ENCODE measurements around the gene PSIP1.
"Not testable (repeated sequence)": the region's sequence is repeated elsewhere in the genome, so short reads cannot be mapped to it uniquely, and the experiment has no call there.

The PSIP1 gene

DNA sequence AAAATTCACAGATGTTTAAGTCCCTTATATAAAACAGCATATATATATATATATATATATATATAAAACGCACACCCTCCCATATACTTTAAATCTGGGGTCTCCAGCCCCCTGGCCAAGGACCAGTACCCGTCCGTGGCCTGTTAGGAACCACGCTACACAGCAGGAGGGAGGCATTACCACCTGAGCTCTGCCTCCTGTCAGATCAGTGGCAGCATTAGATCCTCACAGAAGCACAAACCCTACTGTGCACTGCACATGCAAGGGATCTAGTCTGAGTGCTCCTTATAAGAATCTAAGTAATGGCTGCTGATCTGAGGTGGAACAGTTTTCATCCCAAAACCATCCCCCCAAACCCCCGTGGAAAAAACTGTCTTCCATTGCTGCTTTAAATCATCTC lies 9.0 kb downstream of the PSIP1 start:
- DNase-seq: no peak

- DNase-seq: no peak
Measured at GRCh38 chr9:15501179-15501578, 9.6 kb downstream of the PSIP1 start.

- DNase-seq: no peak
Measured at GRCh38 chr9:15499139-15499538, 11.6 kb downstream of the PSIP1 start.

DNA sequence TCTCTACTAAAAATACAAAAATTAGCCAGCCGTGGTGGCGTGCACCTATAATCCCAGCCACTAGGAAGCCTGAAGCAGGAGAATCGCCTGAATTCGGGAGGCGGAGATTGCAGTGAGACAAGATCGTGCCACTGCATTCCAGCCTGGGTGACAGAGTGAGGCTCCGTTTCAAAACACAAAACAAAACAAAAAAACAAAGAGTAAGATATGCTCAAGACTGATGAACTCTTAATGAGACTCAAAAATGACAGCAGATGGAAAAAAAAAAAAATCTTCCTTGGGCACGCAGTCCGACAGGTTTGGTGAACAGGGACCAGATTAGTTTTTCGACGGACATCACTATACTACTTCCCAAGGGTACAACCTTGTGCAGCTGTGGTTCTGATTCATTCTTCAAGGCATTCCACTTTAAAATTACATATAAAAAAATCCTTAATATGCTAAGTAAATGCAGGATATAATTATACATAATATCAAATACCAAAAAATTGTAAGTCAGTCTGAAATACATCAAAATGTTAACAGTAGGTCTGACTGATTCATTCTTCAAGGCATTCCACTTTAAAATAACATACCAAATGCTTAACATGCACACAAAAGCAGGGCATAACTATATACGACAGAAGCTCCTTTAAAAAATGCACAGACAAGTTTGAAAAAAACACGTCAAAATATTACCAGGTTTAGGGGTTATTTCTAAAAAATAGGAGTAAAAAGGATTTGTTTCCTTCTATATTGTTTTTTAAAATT lies 12.3 kb downstream of the PSIP1 start:
- DNase-seq: no peak

- DNase-seq: no peak
Measured at GRCh38 chr9:15492485-15493150, 18.2 kb downstream of the PSIP1 start.

GRCh38 chr9:15491950-15492349 lies 18.8 kb downstream of the PSIP1 start:
- no peak for DNase-seq

DNA sequence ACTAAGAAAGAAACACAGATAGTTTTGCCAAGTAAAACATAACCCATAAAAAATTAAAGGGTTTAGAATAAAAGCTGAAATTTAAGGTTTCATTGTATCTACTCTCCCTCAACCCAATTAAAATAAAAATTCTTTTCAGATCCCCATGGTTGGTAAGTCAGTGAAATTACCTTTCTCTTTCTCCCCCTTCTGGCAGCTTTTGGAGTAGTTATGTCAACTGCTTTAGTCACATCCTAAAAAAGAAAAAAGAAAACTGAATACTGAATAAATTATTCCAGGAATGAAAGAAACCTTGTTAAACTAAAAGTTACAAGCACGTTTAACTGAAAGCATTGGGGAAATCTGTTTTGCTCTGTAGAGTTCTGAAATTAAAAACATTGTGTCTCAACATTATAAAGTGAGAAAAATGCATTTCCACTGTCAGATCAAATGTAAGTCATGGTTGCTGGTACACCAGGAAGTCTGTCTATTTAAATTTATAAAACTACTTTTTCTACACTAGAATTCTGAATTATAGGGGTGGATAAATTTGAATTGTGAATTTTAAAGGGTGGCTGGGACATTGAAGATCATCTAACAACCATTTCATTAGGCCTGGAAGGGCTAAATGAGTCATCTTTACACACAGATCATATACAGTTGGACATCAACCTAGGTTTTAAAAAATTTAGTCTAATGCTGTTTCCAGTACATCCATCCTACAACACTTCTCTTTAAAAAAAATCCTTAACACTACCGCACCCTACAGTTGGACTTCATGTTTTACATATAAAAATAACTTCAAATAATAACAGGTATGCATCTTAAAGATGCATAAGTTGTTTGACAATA lies 24.7 kb downstream of the PSIP1 start:
- peak; percentile 18 for DNase-seq

GRCh38 chr9:15484802-15485201 lies 26.0 kb downstream of the PSIP1 start:
- no peak for DNase-seq

GRCh38 chr9:15482146-15482545 lies 28.6 kb downstream of the PSIP1 start:
- no peak for DNase-seq

DNA sequence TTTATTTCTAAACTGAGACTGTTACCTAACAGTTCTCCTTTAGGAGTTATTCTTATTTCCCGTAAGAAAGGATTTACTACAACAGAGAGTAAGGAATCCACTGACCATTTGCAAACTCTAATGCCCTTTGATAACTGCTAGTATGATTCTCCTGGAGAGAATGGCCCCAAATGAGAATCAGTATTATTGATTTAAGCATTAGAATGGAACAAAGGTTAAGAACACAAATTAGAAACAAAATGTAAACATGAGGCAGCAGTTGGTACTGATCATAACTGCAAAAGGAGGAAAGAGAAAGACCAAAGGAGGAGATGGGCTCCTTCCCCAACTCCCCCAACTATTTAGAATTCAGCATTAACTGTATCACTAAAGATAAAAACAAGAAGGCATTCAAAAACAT lies 30.7 kb downstream of the PSIP1 start:
- no peak for DNase-seq

- no peak for DNase-seq
Measured at GRCh38 chr9:15475923-15476536, 34.7 kb downstream of the PSIP1 start.

DNA sequence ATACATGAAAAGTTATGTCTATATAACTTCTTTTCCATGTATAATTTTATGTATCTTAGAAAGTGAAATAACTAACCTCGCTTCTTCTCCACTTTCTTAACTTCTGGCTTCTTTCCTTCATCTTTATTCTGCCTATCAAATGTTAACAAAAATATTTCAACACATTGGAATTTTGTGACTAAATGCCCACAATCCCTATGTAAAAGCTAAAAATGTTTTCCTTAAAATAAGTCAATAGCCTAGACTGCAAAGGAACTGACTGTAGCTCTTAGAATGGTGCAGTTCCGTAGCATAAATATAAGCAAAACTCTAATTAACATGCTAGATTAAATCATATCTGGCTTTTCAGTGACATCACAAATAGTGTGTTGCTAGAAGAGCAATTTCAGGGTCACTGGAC lies 40.9 kb downstream of the PSIP1 start:
- DNase-seq: no peak

DNA sequence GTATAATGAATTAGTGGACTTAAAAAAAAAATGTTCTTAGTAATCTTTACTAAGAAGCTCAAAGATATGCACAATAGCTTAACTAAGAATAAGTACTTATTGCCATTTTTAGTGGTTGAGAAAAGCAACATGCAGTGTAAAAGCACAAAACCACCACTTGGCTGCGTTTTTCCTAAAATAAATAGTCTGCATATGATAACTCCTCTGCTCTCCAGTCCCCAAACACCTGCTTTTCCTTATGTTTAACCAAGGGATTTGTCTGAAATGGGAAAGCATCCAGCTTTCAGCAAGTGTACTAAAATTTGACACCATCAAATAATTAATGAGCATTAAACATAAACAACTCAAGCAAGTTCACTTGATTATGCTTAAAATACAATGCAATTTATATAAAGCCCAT lies 41.4 kb downstream of the PSIP1 start:
- no peak for DNase-seq

- no peak for DNase-seq
Measured at GRCh38 chr9:15468145-15468544, 42.6 kb downstream of the PSIP1 start.

GRCh38 chr9:15461601-15462000 lies 49.2 kb downstream of the PSIP1 start:
- DNase-seq: no peak

GRCh38 chr9:15461056-15461455 lies 49.7 kb downstream of the PSIP1 start:
- DNase-seq: no peak

- no peak for DNase-seq
Measured at GRCh38 chr9:15453956-15454355, 56.8 kb downstream of the PSIP1 start.

DNA sequence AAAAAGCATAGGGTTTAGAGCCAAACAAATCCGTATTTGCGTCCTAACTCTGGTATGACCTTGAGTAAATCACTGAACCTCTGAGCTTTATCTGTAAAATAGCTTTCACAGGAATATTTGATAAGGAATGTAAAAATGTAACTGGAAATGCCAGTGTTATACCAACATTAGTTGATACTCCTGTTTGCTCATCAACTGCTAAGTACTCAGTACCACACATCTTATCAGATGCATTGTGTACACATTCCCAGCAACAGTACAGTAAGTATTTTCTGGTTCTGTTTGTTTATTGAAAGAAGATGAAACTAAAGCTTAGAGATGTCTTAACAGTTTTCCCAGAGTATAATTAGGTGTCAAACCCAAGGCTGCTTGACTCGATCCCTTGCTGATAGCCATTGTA lies 66.6 kb downstream of the PSIP1 start:
- no peak for DNase-seq

DNA sequence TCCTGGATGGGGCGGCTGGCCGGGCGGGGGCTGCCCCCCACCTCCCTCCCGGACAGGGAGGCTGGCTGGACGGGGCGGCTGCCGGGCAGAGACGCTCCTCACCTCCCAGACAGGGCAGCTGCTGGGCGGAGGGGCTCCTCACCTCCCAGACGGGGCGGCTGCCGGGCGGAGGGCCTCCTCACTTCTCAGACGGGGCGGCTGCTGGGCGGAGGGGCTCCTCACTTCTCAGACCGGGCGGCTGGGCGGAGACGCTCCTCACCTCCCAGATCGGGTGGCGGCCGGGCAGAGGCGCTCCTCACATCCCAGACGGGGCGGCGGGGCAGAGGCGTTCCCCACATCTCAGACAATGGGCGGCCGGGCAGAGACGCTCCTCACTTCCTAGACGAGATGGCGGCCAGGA lies 68.5 kb downstream of the PSIP1 start:
- not testable (repeated sequence) for DNase-seq

DNA sequence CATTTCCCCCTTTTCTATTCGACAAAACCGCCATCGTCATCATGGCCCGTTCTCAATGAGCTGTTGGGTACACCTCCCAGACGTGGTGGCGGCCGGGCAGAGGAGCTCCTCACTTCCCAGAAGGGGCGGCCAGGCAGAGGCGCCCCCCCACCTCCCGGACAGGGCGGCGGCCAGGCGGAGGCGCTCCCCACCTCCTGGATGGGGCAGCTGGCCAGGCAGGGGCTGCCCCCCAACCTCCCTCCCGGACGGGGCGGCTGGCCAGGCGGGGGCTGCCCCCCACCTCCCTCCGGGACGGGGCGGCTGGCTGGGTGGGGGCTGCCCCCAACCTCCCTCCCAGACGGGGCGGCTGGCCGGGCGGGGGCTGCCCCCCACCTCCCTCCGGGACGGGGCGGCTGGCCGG lies 68.9 kb downstream of the PSIP1 start:
- DNase-seq: not testable (repeated sequence)

DNA sequence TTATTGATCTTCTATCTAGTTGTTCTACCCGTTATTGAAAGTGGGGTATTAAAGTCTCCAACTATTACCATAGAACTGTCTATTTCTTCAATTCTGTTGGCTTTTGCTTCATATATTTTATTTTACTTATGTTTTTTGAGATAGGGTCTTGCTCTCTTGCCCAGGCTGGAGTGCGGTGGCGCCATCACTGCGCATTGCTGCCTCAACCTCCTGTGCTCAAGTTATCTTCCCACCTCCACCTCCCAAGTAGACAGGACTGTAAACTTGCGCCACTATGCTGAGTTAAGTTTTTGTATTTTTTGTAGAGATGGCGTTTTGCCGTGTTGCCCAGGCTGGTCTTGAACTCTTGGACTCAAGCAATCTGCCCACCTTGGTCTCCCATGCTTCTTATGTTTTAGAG lies 71.9 kb downstream of the PSIP1 start:
- DNase-seq: no peak

DNA sequence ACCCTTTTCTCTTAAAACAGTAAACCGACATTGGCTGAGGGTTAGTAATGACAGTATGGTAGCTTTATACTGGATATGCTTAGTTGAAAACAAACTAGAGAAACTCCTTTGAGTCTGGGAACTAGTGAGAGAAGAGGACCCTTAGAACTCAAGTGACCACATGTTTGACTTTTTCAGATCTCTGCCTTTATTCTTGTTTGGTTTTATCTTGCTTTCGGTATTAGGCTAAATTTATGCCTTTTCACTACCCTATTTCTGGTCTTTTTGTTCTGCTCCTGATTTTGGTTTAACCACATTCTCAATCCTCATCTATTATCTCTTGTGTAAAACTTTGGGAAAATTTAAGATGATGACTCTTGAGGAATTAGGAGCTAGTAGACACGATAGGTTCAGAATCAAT lies 77.1 kb downstream of the PSIP1 start:
- DNase-seq: no peak

DNA sequence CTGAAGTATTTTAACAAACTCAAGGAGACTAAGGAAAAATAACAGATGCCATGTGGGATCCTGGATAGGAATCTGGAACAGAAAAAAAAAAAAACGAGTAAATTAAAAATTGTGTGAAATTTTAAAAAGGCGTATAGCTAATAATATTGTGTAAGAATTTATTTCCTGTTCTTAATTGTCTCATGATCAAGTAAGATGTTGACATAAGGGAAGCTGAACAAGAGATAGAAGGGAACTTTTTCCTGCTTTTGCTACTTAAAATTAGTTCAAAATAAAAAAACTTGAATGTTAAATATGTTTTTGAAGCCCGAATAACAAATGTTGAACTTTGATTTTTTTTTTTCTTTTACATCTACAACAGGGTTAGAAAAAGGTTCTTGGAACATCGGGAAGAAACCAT lies 77.6 kb downstream of the PSIP1 start:
- DNase-seq: no peak
